Right lobe of liver (tissue), 6 donors: ENCODE results near the gene ZIK1. TPM values are rescaled to one million over a fixed set of nuclear protein-coding genes. Genes with fewer than 3 reads are reported as not detected.

Experiments
- ATAC-seq, 4 donors: fragments of 200-7000 bp; cut with Tn5 transposase; one replicate each; pipeline ENCODE4 v1.9.1; 2020; ENCODE audit warnings: mild to moderate bottlenecking in 4 of 4, moderate library complexity in 4 of 4
- DNase-seq, 3 donors: peaks; one replicate each; pipeline ENCODE4 v3.0.0-alpha.2; 2020
- H3K27ac ChIP-seq, 3 donors: fragments of 200-600 bp; one replicate each; pipeline ENCODE4 v1.8.0; 2022
- H3K27me3 ChIP-seq, 2 donors: fragments of 200-600 bp; one replicate each; pipeline ENCODE4 v1.8.0; 2022
- H3K36me3 ChIP-seq, 4 donors: fragments of 200-600 bp; sonication (generic) in 1 of 4; one replicate each; pipeline versions ENCODE4 v1.5.1 to v1.8.0; 2017 to 2022; ENCODE audit warnings: control low read depth in 1 of 4
- H3K4me1 ChIP-seq, 4 donors: fragments of 200-600 bp; sonication (generic) in 1 of 4; one replicate each; pipeline versions ENCODE4 v1.5.1 to v1.8.0; 2017 to 2022; ENCODE audit warnings: control low read depth in 1 of 4
- H3K4me3 ChIP-seq, 3 donors: fragments of 200-600 bp; one replicate each; pipeline ENCODE4 v1.8.0; 2022
- H3K9me3 ChIP-seq, 4 donors: fragments of 200-600 bp; sonication (generic) in 1 of 4; one replicate each; pipeline versions ENCODE4 v1.5.1 to v1.8.0; 2017 to 2022; ENCODE audit warnings: control low read depth in 1 of 4
- CTCF ChIP-seq, 4 donors: fragments of 200-600 bp in 3 of 4; fragments of 450-650 bp in 1 of 4; IDR thresholded peaks; one replicate each; pipeline versions ENCODE4 v1.5.1 to v1.8.0; 2016 to 2022; ENCODE audit warnings: antibody characterized with exemption in 4 of 4, mild to moderate bottlenecking in 2 of 4
- POLR2A ChIP-seq: fragments of 450-650 bp; IDR thresholded peaks from one replicate; pipeline ENCODE4 v1.6.1; 2017; ENCODE audit warnings: antibody characterized with exemption, mild to moderate bottlenecking
- WGBS: methylation state at CpG from one replicate; pipeline ENCODE4 v1.1.6; 2018; ENCODE audit warnings: low coverage, low lambda C conversion rate; ENCODE audit not compliant: insufficient coverage; ENCODE audit errors: missing lambda C conversion rate; 5-methylcytosine and 5-hydroxymethylcytosine counted together
- intact Hi-C, 2 donors: fragments of 100-400 bp; cut with DNase I; formaldehyde crosslinking; loops; one replicate each; pipeline versions ENCODE4 v1.11.2 to v1.14.1; 2022
- total RNA-seq, 6 experiments: library from RNA; depleted of rRNA in 2 of 6; stranded (reverse); fragments of >200 nt in 2 of 6; fragmentation: NEBNext Ultra II Directional in 3 of 6; extraction: Animal tissue kit (Norgen Biotek cat#: 25700) in 3 of 6; gene quantifications; one replicate each; pipeline versions ENCODE4 v1.1.0 to v1.2.4, GENCODE V29; 2016 to 2023
- donor health status: DM: no; HTN: yes; CAD: no.
- donor health status: DM: no; HTN: no; CAD: no.
- donor health status: DM: no; HTN: no; CAD: no.
- donor health status: DM: no; HTN: yes; CAD: no.
- donor health status: DM: no; HTN: yes; CAD: no.

Gene ZIK1
- total RNA-seq, 6 experiments from 2014 or later = 0.31 to 4.2 (median 0.39) TPM

GRCh38 chr19:57641715-57642234, 57.8 kb downstream of the ZIK1 start:
- intact Hi-C loops = no loop called here
- no peak for TF ChIP-seq CTCF (IDR thresholded peaks at IDR 0.05)
- TF ChIP-seq POLR2A = no peak
- Histone ChIP-seq H3K27me3 (no peaks in the 10 kb centered on the region), H3K27ac (no peak overlapping the region), H3K4me1 (no peaks in the 10 kb centered on the region), H3K4me3 (no peak overlapping the region), H3K9me3 (peaks cover 0 to 30% (median 9%) of the 10 kb centered on the region in 4 donors), H3K36me3 (peaks cover 0 to 42% (median 12%) of the 10 kb centered on the region in 4 donors)
- ATAC-seq (no peak), DNase-seq (no peak)
- 94% methylated on average over 2 of the region's 4 CpGs for WGBS

- H3K27me3 ChIP-seq = no peaks in the 10 kb centered on the region
- no peak overlapping the region for H3K4me3 ChIP-seq
- no peaks in the 10 kb centered on the region for H3K4me1 ChIP-seq
- H3K27ac ChIP-seq = no peak overlapping the region
- no peak for DNase-seq
- H3K36me3 ChIP-seq = peaks cover 0 to 37% (median 12%) of the 10 kb centered on the region in 4 donors
- no peak for TF ChIP-seq POLR2A
- TF ChIP-seq CTCF (IDR thresholded peaks at IDR 0.05) = no peak
- intact Hi-C loops = no loop called here
- 83% methylated on average over 4 of the region's 4 CpGs for WGBS
- ATAC-seq = no peak
- H3K9me3 ChIP-seq = peaks cover 0 to 22% (median 9%) of the 10 kb centered on the region in 4 donors
Observed at GRCh38 chr19:57642396-57643046, 58.6 kb downstream of the ZIK1 start.

Other genes with a start within 250 kb of the ZIK1 start
- 1 to 10 TPM; 1.5 to 2.8 (median 2.1) TPM for gene ZNF304, start 232.9 kb upstream of the ZIK1 start, total RNA-seq
- gene TRAPPC2B, start 220.6 kb upstream of the ZIK1 start, total RNA-seq = 10 to 100 TPM in 1 of 6 experiments, 1 to 10 TPM in 5; 1.1 to 10.8 (median 3.1) TPM
- gene ZNF547, start 220.6 kb upstream of the ZIK1 start, total RNA-seq = 1 to 10 TPM in 2 of 6 experiments, under 1 TPM in 4; 0.31 to 1.6 (median 0.93) TPM
- 1 to 10 TPM; 2.3 to 7.0 (median 4.8) TPM for gene ZNF548, start 194.3 kb upstream of the ZIK1 start, total RNA-seq
- 1 to 10 TPM; 1.8 to 4.6 (median 3.4) TPM for gene ZNF17, start 173.0 kb upstream of the ZIK1 start, total RNA-seq
- 1 to 10 TPM; 2.2 to 6.0 (median 3.8) TPM for gene ZNF749, start 148.8 kb upstream of the ZIK1 start, total RNA-seq
- gene VN1R1, start 127.0 kb upstream of the ZIK1 start, total RNA-seq = under 1 TPM; 0.11 to 0.48 (median 0.19) TPM
- 1 to 10 TPM; 1.7 to 4.8 (median 2.6) TPM for gene ZNF772, start 106.6 kb upstream of the ZIK1 start, total RNA-seq
- gene ZNF419, start 96.4 kb upstream of the ZIK1 start, total RNA-seq = 1 to 10 TPM; 2.4 to 4.7 (median 3.4) TPM
- gene ZNF773, start 84.2 kb upstream of the ZIK1 start, total RNA-seq = 1 to 10 TPM; 1.3 to 4.1 (median 2.2) TPM
- 1 to 10 TPM in 2 of 6 experiments, under 1 TPM in 4; 0.61 to 1.8 (median 0.90) TPM for gene ZNF549, start 56.8 kb upstream of the ZIK1 start, total RNA-seq
- gene ZNF550, start 24.3 kb upstream of the ZIK1 start, total RNA-seq = 1 to 10 TPM in 5 of 6 experiments, under 1 TPM in 1; 0.92 to 6.9 (median 2.5) TPM
- 1 to 10 TPM in 4 of 6 experiments, under 1 TPM in 2; 0.43 to 1.8 (median 1.2) TPM for gene ZNF416, start 5.2 kb upstream of the ZIK1 start, total RNA-seq
- gene ZNF530, start 15.7 kb downstream of the ZIK1 start, total RNA-seq = 1 to 10 TPM in 1 of 6 experiments, under 1 TPM in 5; 0.25 to 1.2 (median 0.49) TPM
- gene ZNF134, start 30.1 kb downstream of the ZIK1 start, total RNA-seq = 1 to 10 TPM; 3.6 to 8.9 (median 5.0) TPM
- 1 to 10 TPM; 1.7 to 5.4 (median 3.9) TPM for gene ZNF211, start 49.0 kb downstream of the ZIK1 start, total RNA-seq
- gene ZSCAN4, start 84.8 kb downstream of the ZIK1 start, total RNA-seq = not detected
- gene ZNF551, start 97.8 kb downstream of the ZIK1 start, total RNA-seq = 1 to 10 TPM in 4 of 6 experiments, under 1 TPM in 2; 0.77 to 2.2 (median 1.4) TPM
- gene ZNF154, start 125.1 kb downstream of the ZIK1 start, total RNA-seq = 1 to 10 TPM in 1 of 6 experiments, under 1 TPM in 5; 0.31 to 1.2 (median 0.60) TPM
- 1 to 10 TPM; 1.1 to 2.5 (median 1.9) TPM for gene ZNF671, start 143.5 kb downstream of the ZIK1 start, total RNA-seq
- gene ZNF776, start 162.7 kb downstream of the ZIK1 start, total RNA-seq = 10 to 100 TPM in 1 of 6 experiments, 1 to 10 TPM in 5; 3.7 to 11.6 (median 5.7) TPM
- gene ZNF586, start 185.5 kb downstream of the ZIK1 start, total RNA-seq = 1 to 10 TPM; 4.0 to 8.4 (median 5.9) TPM
- gene ZNF552, start 230.8 kb downstream of the ZIK1 start, total RNA-seq = 1 to 10 TPM; 2.6 to 9.0 (median 4.9) TPM
- gene ZNF587B, start 246.2 kb downstream of the ZIK1 start, total RNA-seq = 10 to 100 TPM in 3 of 6 experiments, 1 to 10 TPM in 3; 7.2 to 13.1 (median 10.4) TPM